VCaP (cell line): ENCODE results near the gene WBP1.

Source experiments
- H3K27ac ChIP-seq: fragments of 450-650 bp; 2 replicates; pipeline ENCODE4 v1.5.1; 2017
- TF ChIP-seq, protein P1 (sequence below): fragments of 450-650 bp; conservative IDR thresholded peaks from 2 replicates; pipeline ENCODE4 v1.5.1; 2017; ENCODE audit warnings: mild to moderate bottlenecking, moderate library complexity

Gene WBP1

DNA sequence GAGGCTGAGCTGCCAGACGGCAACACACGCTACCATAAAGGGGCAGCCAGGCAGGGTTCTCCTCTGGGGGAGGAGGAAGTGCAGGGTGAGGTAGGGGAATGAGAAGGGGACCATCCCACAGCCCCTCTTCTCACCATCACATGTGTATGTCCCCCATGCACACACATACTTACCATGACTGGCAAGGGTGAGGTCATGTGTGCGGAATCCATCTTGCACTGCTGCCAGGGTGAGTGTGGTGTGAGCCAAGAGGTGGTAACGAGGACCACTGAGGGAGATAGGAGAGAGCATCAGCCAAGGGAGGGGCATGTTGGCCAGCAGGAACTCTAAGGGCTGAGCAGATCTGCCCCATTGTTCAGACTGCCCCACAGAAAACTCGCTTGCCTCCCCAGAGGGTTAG, 29.6 kb upstream of the WBP1 start:
- H3K27ac ChIP-seq = no peak overlapping the region
- TF ChIP-seq, protein P1, sequence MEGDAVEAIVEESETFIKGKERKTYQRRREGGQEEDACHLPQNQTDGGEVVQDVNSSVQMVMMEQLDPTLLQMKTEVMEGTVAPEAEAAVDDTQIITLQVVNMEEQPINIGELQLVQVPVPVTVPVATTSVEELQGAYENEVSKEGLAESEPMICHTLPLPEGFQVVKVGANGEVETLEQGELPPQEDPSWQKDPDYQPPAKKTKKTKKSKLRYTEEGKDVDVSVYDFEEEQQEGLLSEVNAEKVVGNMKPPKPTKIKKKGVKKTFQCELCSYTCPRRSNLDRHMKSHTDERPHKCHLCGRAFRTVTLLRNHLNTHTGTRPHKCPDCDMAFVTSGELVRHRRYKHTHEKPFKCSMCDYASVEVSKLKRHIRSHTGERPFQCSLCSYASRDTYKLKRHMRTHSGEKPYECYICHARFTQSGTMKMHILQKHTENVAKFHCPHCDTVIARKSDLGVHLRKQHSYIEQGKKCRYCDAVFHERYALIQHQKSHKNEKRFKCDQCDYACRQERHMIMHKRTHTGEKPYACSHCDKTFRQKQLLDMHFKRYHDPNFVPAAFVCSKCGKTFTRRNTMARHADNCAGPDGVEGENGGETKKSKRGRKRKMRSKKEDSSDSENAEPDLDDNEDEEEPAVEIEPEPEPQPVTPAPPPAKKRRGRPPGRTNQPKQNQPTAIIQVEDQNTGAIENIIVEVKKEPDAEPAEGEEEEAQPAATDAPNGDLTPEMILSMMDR = no peak

DNA sequence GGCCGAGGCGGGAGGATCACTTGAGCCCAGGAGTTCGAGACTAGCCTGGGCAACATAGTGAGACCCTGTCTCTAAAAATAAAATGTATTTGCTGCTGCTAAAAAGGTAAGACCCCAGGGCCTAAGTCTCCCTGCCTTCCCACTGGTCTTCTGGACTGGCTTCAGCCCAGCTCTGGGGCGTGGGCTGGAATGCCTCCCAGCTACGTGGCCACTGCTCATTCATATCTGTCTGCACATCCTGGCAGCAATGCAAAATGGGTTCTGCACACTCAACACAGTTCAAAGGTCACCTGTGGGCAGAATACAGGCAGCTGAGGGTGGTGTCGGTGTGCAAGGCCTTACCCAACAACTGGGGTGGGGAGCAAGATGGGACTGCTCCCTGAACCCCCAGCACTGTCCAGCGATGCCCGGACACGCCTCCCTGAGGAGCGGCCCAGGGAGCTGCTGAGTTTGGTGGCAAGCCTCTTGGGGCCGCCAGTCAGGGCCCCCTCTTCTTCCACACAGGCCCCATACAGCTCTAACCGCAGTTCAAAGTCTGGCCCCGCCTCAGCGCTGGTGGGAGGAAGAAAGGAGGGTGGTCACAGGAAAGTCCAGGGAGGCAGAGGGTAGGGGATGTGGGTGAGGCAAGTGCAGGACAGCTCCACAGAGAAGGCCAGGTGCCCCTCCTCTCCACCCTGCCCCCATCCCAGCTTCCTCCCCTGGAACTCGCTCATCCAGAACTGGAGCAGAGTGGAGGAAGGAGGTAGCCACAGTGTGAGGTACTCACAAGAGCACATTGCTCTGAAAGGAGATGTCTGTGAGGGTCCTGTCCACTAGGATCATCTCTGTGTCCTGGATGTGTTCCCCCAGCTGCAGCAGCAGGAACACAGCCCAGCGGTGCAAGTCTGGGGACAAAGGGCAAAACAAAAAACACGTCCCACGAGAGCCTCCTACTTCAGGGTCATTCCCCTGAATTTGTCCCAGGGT, 28.5 kb upstream of the WBP1 start:
- TF ChIP-seq, protein P1 = no peak
- no peak overlapping the region for H3K27ac ChIP-seq

DNA sequence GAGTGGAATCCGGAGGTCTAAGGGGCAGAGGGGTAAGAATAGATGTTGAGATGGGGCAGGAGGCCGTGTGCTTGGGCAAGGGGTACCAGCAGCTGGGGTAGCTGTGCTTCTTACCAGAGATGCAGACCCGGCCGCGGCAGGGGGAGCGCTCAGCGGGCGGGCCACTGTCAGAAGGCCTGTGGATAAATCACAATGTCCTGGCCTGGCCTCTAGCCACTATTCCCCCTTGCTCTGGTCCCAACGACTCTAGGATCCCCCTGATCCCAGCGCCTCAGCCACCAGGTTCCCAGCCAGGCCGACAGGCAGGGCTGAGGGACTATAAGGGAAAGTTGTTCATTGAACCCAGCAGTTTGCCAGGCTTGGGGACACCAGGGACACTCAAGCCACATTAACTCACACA, 27.7 kb upstream of the WBP1 start:
- TF ChIP-seq, protein P1 = no peak
- H3K27ac ChIP-seq = no peak overlapping the region

DNA sequence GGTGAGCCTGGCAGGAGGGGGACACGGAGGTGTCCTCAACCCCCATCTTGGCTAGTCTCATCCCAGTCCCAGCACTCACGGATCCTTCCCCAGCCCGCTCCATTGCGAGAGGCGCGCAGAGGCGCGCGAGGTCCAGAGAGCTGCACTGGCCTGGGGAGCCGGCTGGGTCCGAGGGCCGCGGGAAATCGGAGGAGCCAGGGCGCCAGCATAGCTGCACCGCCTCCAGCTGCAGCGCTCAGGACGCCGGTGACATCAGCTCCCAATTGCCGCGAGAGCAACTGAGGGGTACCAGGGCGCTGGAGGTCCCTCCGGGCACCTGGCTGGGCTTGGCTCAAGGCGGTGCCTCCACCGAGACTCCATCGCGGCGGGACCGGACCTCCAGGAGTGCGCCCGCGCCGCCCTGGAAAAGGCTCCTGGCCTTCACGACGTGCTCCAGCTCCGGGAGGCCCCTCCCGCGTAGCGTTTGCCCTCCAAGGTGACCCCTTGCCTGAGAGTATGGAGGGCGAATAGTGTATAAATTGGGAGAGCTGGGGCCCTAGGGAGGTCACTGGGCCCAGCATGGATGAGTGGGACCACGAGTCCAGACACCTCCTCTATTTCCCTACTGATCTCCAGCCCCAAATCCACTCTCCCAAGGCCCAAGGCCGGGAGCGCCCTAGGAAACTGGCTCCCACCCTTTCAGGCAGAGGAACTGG, 22.0 kb upstream of the WBP1 start:
- TF ChIP-seq, protein P1 = no peak
- H3K27ac ChIP-seq = no peak overlapping the region

DNA sequence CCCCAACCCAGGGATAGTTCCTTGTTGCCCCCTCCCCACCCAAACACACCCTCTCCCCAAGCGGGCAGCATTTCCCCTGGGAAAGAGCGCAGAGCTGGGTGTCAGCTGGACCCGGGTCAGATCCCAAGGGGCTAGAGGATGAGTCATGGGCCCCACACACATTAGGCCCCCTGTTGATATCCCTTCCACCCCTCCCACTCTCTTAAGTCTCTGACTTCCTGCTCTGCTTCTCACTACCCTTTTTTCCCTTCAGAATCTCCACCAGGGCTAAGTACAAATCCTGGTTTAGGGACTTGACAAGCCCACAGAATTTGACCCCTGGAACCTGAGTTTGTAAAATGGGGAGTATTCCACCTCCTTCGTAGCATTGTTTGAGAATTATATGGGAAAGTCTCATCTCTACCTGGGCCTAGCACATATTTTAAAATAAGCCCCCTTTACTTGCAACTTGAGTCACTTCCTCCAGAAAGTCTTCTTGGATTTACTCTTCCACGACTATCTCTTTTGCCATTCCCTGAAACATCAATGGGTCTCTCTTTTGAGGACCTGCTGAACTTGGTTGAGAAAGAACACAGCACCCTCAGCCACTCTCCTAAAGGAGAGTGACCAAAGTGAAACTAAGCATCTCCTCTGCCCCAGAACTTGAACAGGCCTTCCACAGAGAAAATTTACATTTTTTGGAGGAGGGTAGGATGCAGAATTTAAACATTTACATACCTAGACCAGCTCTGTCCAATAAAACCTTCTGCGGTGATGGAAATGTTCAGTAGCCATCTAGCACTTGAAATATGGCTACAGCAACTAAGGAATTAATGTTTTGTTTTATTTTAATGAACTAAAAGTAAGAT, 21.2 kb upstream of the WBP1 start:
- H3K27ac ChIP-seq = no peak overlapping the region

DNA sequence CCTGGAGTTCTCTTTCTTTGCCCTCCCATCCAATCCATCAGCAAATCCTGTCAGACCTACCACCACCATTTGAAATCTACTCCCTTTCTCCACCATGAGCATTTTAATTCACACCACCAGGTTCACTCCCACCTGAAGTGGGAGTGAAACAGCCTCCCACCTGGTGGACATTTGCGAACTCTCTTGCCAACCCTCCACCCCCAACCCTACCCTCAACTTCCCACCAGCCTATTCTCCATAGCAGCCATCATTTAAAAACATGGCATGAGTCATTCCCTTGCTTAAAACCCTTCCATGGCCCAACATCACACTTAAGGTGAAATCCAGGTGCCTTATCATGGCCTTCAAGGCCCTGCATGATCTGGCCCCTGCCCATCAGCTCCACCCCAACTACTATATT, 20.0 kb upstream of the WBP1 start:
- TF ChIP-seq, protein P1 = no peak
- H3K27ac ChIP-seq = no peak overlapping the region

More for the DNA sequence above, 21.2 kb upstream of the WBP1 start:
- TF ChIP-seq, protein P1 = no peak

DNA sequence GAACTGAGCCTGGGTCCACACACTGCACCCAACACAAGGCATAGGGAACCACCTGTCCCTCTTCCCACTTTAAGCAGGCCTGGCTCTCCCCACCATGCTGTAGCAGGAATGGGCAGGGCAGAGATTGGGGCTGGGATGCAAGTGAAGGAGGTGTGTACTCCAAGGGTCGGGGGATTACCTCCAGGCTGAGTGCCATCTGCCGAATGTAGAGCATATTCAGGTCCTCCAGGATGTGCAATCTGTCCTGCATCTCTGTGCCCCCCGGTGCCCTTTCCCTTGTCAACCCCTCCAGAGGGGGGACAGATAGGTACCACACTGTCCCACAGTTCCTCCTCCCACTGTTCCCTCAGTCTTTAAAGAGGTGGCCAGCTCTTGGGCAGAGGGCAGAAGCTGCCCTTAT, 18.9 kb upstream of the WBP1 start:
- H3K27ac ChIP-seq = peak overlapping the region; percentile 93

More for the DNA sequence above, 18.9 kb upstream of the WBP1 start:
- TF ChIP-seq, protein P1 = no peak
